Stomach smooth muscle (tissue), 2 donors: Measurements from ENCODE around the gene KCNMB1.
A peak's percentile ranks its signal among the peaks of the same experiment; 100 is the strongest.

Experiments
- H3K27ac ChIP-seq: one replicate; pipeline ENCODE4 v1.7.0; 2013; ENCODE audit warnings: mild to moderate bottlenecking, low read length, inconsistent platforms
- H3K27me3 ChIP-seq, 2 donors: one replicate each; pipeline ENCODE4 v1.7.0; 2013; ENCODE audit warnings: low read length in 2 of 2; ENCODE audit not compliant: insufficient read depth in 2 of 2, control insufficient read depth in 1 of 2
- H3K36me3 ChIP-seq, 2 donors: one replicate each; pipeline ENCODE4 v1.7.0; 2013; ENCODE audit warnings: low read length in 2 of 2; ENCODE audit not compliant: control insufficient read depth in 2 of 2, insufficient read depth in 2 of 2
- H3K4me1 ChIP-seq: one replicate; pipeline ENCODE4 v1.7.0; 2013; ENCODE audit warnings: low read length; ENCODE audit not compliant: control insufficient read depth, insufficient read depth
- H3K4me3 ChIP-seq, 2 donors: one replicate each; pipeline ENCODE4 v1.7.0; 2013; ENCODE audit warnings: low read length in 2 of 2
- H3K9ac ChIP-seq, 2 donors: one replicate each; pipeline ENCODE4 v1.7.0; 2013; ENCODE audit warnings: low read length in 2 of 2, mild to moderate bottlenecking in 1 of 2
- H3K9me3 ChIP-seq, 2 donors: one replicate each; pipeline ENCODE4 v1.7.0; 2013; ENCODE audit warnings: low read length in 2 of 2; ENCODE audit not compliant: control insufficient read depth in 2 of 2
- donor health status: healthy.
- donor health status: Pancreatic carcinoma.

KCNMB1 gene

GRCh38 chr5:170397059-170397458 is 7.9 kb upstream of the KCNMB1 start:
- H3K4me1 ChIP-seq = peaks cover 15% of the 10 kb centered on the region
- no peaks in the 10 kb centered on the region for H3K27me3 ChIP-seq
- no peak overlapping the region for H3K4me3 ChIP-seq
- H3K9ac ChIP-seq = no peak overlapping the region
- no peaks in the 10 kb centered on the region for H3K9me3 ChIP-seq
- H3K36me3 ChIP-seq = peaks cover 3 to 9% of the 10 kb centered on the region in 2 donors
- no peak overlapping the region for H3K27ac ChIP-seq

GRCh38 chr5:170393958-170394357 is 4.8 kb upstream of the KCNMB1 start:
- H3K9ac ChIP-seq = peak overlapping the region in 1 of 2 donors; percentile 37
- H3K27me3 ChIP-seq = no peaks in the 10 kb centered on the region
- peaks cover 31% of the 10 kb centered on the region for H3K4me1 ChIP-seq
- no peaks in the 10 kb centered on the region for H3K9me3 ChIP-seq
- peaks cover 0 to 2% of the 10 kb centered on the region in 2 donors for H3K36me3 ChIP-seq
- no peak overlapping the region for H3K4me3 ChIP-seq
- no peak overlapping the region for H3K27ac ChIP-seq

- H3K4me3 ChIP-seq = peak overlapping the region; percentile 4 to 18
- H3K4me1 ChIP-seq = peaks cover 38% of the 10 kb centered on the region
- no peaks in the 10 kb centered on the region for H3K9me3 ChIP-seq
- no peaks in the 10 kb centered on the region for H3K27me3 ChIP-seq
- no peak overlapping the region for H3K27ac ChIP-seq
- no peak overlapping the region for H3K9ac ChIP-seq
- H3K36me3 ChIP-seq = peaks cover 0 to 2% of the 10 kb centered on the region in 2 donors
Measured at GRCh38 chr5:170393235-170393634, 4.1 kb upstream of the KCNMB1 start.

GRCh38 chr5:170390472-170390871 is 1.3 kb upstream of the KCNMB1 start:
- Histone ChIP-seq H3K4me3 (peak overlapping the region; percentile 62 to 67), H3K27ac (peak overlapping the region; percentile 84), H3K36me3 (peaks cover 0 to 2% of the 10 kb centered on the region in 2 donors), H3K9me3 (no peaks in the 10 kb centered on the region), H3K4me1 (peaks cover 55% of the 10 kb centered on the region), H3K27me3 (no peaks in the 10 kb centered on the region), H3K9ac (peak overlapping the region; percentile 66 to 88)

GRCh38 chr5:170389550-170389892 is 354 bp upstream of the KCNMB1 start:
- H3K9me3 ChIP-seq = no peaks in the 10 kb centered on the region
- H3K36me3 ChIP-seq = peaks cover 6 to 8% of the 10 kb centered on the region in 2 donors
- H3K27me3 ChIP-seq = no peaks in the 10 kb centered on the region
- H3K9ac ChIP-seq = peak overlapping the region; percentile 88 to 99
- peak overlapping the region; percentile 72 to 87 for H3K4me3 ChIP-seq
- H3K4me1 ChIP-seq = peaks cover 65% of the 10 kb centered on the region
- peak overlapping the region; percentile 97 for H3K27ac ChIP-seq

- H3K36me3 ChIP-seq = peaks cover 16 to 21% of the 10 kb centered on the region in 2 donors
- peak overlapping the region; percentile 97 for H3K27ac ChIP-seq
- H3K4me3 ChIP-seq = peak overlapping the region; percentile 72 to 87
- H3K4me1 ChIP-seq = peaks cover 71% of the 10 kb centered on the region
- H3K27me3 ChIP-seq = no peaks in the 10 kb centered on the region
- no peaks in the 10 kb centered on the region for H3K9me3 ChIP-seq
- H3K9ac ChIP-seq = peak overlapping the region; percentile 88 to 99
Measured at GRCh38 chr5:170387775-170388639, 1.2 kb downstream of the KCNMB1 start.

DNA sequence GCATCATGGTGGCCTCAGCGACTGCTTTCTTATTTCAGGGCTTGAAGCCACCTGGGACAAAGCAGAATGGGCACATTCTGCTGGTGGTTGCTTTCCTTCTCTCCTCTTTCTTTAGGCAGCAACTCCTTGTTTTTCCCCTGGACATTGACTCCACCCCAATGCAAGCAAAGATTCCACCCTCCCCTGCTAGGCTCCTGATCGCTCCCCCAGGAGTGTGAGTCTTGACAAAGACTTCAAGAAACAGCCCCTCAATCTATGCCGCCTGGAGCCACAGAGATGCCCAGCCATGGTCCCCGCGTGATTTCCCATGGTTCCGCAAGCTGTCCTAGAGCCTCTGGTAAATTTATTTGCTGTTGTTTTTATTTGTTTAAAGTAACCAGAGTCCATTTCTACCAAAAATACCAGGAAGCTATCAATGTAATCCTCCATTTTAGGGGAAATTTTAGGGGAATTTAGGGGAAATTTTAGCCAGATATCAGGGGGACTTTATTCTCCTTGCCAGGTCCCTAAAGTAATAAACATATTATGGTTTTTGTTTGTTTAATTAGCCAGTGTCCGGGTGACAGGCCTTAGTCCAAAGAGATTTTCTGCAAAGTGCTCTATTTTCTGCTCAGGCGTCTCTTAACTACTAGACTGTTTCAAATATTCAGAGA is 2.3 kb downstream of the KCNMB1 start:
- Histone ChIP-seq H3K9ac (peak overlapping the region; percentile 88 to 99), H3K4me1 (peaks cover 68% of the 10 kb centered on the region), H3K27ac (peak overlapping the region; percentile 97), H3K27me3 (no peaks in the 10 kb centered on the region), H3K9me3 (no peaks in the 10 kb centered on the region), H3K36me3 (peaks cover 25 to 27% of the 10 kb centered on the region in 2 donors), H3K4me3 (peak overlapping the region; percentile 72 to 87)

DNA sequence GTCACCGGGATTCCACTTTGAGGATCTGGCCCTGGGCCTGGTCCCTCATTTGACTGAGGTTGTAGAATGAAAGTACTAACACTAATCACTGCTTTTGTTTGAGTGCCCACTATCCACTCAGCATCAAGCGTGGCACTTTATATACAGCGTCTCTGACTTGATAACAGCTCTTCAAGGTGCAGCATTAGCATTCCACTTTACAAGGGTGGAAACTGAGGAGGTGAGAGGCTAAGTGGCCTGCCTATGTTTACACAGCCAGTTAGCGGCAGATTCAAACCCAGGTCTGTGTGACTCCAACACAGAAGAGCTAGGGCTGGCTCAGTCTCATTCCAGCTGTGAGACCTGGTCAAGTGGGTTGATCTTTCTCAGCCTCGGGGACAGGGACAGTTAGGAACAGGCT is 5.9 kb downstream of the KCNMB1 start:
- Histone ChIP-seq H3K4me1 (peaks cover 78% of the 10 kb centered on the region), H3K27ac (peak overlapping the region; percentile 97), H3K9ac (no peak overlapping the region), H3K9me3 (no peaks in the 10 kb centered on the region), H3K4me3 (no peak overlapping the region), H3K36me3 (peaks cover 36 to 43% of the 10 kb centered on the region in 2 donors), H3K27me3 (no peaks in the 10 kb centered on the region)

GRCh38 chr5:170382790-170383189 is 6.4 kb downstream of the KCNMB1 start:
- Histone ChIP-seq H3K9me3 (no peaks in the 10 kb centered on the region), H3K9ac (no peak overlapping the region), H3K36me3 (peaks cover 36 to 43% of the 10 kb centered on the region in 2 donors), H3K4me1 (peaks cover 74% of the 10 kb centered on the region), H3K27ac (peak overlapping the region; percentile 97), H3K4me3 (no peak overlapping the region), H3K27me3 (no peaks in the 10 kb centered on the region)

- H3K4me3 ChIP-seq = no peak overlapping the region
- peaks cover 36 to 43% of the 10 kb centered on the region in 2 donors for H3K36me3 ChIP-seq
- peak overlapping the region; percentile 60 for H3K27ac ChIP-seq
- no peaks in the 10 kb centered on the region for H3K27me3 ChIP-seq
- H3K9me3 ChIP-seq = no peaks in the 10 kb centered on the region
- no peak overlapping the region for H3K9ac ChIP-seq
- peaks cover 57% of the 10 kb centered on the region for H3K4me1 ChIP-seq
Measured at GRCh38 chr5:170380361-170380951, 8.7 kb downstream of the KCNMB1 start.
